Measurements from ENCODE around the gene GOLGA6C.
"Not testable (repeated sequence)": the region's sequence is repeated elsewhere in the genome, so short reads cannot be mapped to it uniquely, and the experiment has no call there.

Gene GOLGA6C

GRCh38 chr15:75299311-75299688 is 41.2 kb downstream of the GOLGA6C start:
- DNase-seq (ENCODE audit: low read depth); H3K4me3 ChIP-seq (ENCODE audit: low read depth, low read length): not testable (repeated sequence)
- peak; percentile 28 for TF ChIP-seq CTCF (IDR thresholded peaks at IDR 0.05; ENCODE audit: insufficient read depth, low read depth, low read length, missing control alignments)

GRCh38 chr15:75300026-75300425 is 41.9 kb downstream of the GOLGA6C start:
- not testable (repeated sequence) for H3K4me3 ChIP-seq (ENCODE audit: low read depth, low read length); DNase-seq (ENCODE audit: low read depth)

GRCh38 chr15:75302318-75302717 is 44.2 kb downstream of the GOLGA6C start:
- TF ChIP-seq CTCF (IDR thresholded peaks at IDR 0.05; ENCODE audit: insufficient read depth, low read depth, low read length, missing control alignments), result no peak
- no peak overlapping the region for H3K4me3 ChIP-seq (ENCODE audit: low read depth, low read length)
- DNase-seq (ENCODE audit: low read depth), result no peak

GRCh38 chr15:75302753-75303152 is 44.6 kb downstream of the GOLGA6C start:
- not testable (repeated sequence) for H3K4me3 ChIP-seq (ENCODE audit: low read depth, low read length); DNase-seq (ENCODE audit: low read depth)

GRCh38 chr15:75306188-75306587 is 48.1 kb downstream of the GOLGA6C start:
- no peak for DNase-seq (ENCODE audit: low read depth)
- TF ChIP-seq CTCF (IDR thresholded peaks at IDR 0.05; ENCODE audit: insufficient read depth, low read depth, low read length, missing control alignments), result no peak
- no peak overlapping the region for H3K4me3 ChIP-seq (ENCODE audit: low read depth, low read length)

- no peak overlapping the region for H3K4me3 ChIP-seq (ENCODE audit: low read depth, low read length)
- peak; percentile 56 for TF ChIP-seq CTCF (IDR thresholded peaks at IDR 0.05; ENCODE audit: insufficient read depth, low read depth, low read length, missing control alignments)
- peak; percentile 53 for DNase-seq (ENCODE audit: low read depth)
These were observed 49.8 kb downstream of the GOLGA6C start for GRCh38 chr15:75307778-75308390.

GRCh38 chr15:75309711-75310110 is 51.6 kb downstream of the GOLGA6C start:
- no peak for DNase-seq (ENCODE audit: low read depth)
- H3K4me3 ChIP-seq (ENCODE audit: low read depth, low read length), result no peak overlapping the region
- no peak for TF ChIP-seq CTCF (IDR thresholded peaks at IDR 0.05; ENCODE audit: insufficient read depth, low read depth, low read length, missing control alignments)

- not testable (repeated sequence) for H3K4me3 ChIP-seq (ENCODE audit: low read depth, low read length); DNase-seq (ENCODE audit: low read depth)
These were observed 54.4 kb downstream of the GOLGA6C start for GRCh38 chr15:75312548-75312947.
